Mesendoderm (in vitro differentiated cells): Measurements from ENCODE around the gene BCKDK.

Source experiments
- DNase-seq: peaks from one replicate; pipeline ENCODE4 v3.0.0; 2013
- H2AK5ac ChIP-seq: 2 replicates; pipeline ENCODE4 v1.6.1; 2013; ENCODE audit warnings: low read length, inconsistent platforms
- H2BK120ac ChIP-seq: 2 replicates; pipeline ENCODE4 v1.6.1; 2013; ENCODE audit warnings: low read depth, mild to moderate bottlenecking, low read length, moderate library complexity, mixed read lengths
- H2BK15ac ChIP-seq: replicated peaks from 2 replicates; pipeline ENCODE4 v1.6.1; 2013; ENCODE audit warnings: low read depth, mild to moderate bottlenecking, moderate library complexity
- H2BK5ac ChIP-seq: 2 replicates; pipeline ENCODE4 v1.6.1; 2013; ENCODE audit warnings: low read length, inconsistent platforms
- H3K18ac ChIP-seq: 2 replicates; pipeline ENCODE4 v1.6.1; 2013; ENCODE audit warnings: mild to moderate bottlenecking, low read length, mixed read lengths
- H3K23ac ChIP-seq: one replicate; pipeline ENCODE4 v1.6.1; 2013; ENCODE audit warnings: low read length
- H3K27ac ChIP-seq: 2 replicates; pipeline ENCODE4 v1.5.1; 2013; ENCODE audit warnings: low read depth, mild to moderate bottlenecking, inconsistent platforms, low read length, moderate library complexity
- H3K27me3 ChIP-seq: 2 replicates; pipeline ENCODE4 v1.6.1; 2013; ENCODE audit warnings: low read length, control low read depth, mild to moderate bottlenecking, inconsistent platforms; ENCODE audit not compliant: insufficient read depth, poor library complexity
- H3K36me3 ChIP-seq: 2 replicates; pipeline ENCODE4 v1.6.1; 2013; ENCODE audit warnings: low read length, inconsistent platforms; ENCODE audit not compliant: control insufficient read depth, insufficient read depth
- H3K4ac ChIP-seq: one replicate; pipeline ENCODE4 v1.6.1; 2013; ENCODE audit warnings: low read depth, mild to moderate bottlenecking, low read length, moderate library complexity
- H3K4me1 ChIP-seq: 2 replicates; pipeline ENCODE4 v1.6.1; 2013; ENCODE audit warnings: low read depth, low read length, inconsistent platforms; ENCODE audit not compliant: control insufficient read depth
- H3K4me2 ChIP-seq: 2 replicates; pipeline ENCODE4 v1.6.1; 2013; ENCODE audit warnings: low read length
- H3K4me3 ChIP-seq: 2 replicates; pipeline ENCODE4 v1.5.1; 2013; ENCODE audit warnings: mild to moderate bottlenecking, low read length
- H3K56ac ChIP-seq: one replicate; pipeline ENCODE4 v1.6.1; 2013; ENCODE audit warnings: low read length
- H3K79me1 ChIP-seq: 2 replicates; pipeline ENCODE4 v1.6.1; 2013; ENCODE audit warnings: low read length, inconsistent platforms
- H3K79me2 ChIP-seq: 2 replicates; pipeline ENCODE4 v1.6.1; 2013; ENCODE audit warnings: mild to moderate bottlenecking, low read length; ENCODE audit not compliant: control insufficient read depth, insufficient read depth
- H3K9ac ChIP-seq: 2 replicates; pipeline ENCODE4 v1.6.1; 2013; ENCODE audit warnings: low read length, inconsistent platforms
- H4K5ac ChIP-seq: one replicate; pipeline ENCODE4 v1.6.1; 2013; ENCODE audit warnings: low read length
- H4K8ac ChIP-seq: one replicate; pipeline ENCODE4 v1.6.1; 2013; ENCODE audit warnings: low read depth, mild to moderate bottlenecking, control low read depth, low read length, moderate library complexity
- WGBS: extraction: QIAGEN DNeasy Blood & Tissue Kit; methylation state at CpG from one replicate; pipeline ENCODE4 v1.1.7; 2013; ENCODE audit warnings: low lambda C conversion rate, missing lambda C conversion rate; ENCODE audit not compliant: insufficient coverage; ENCODE audit errors: extremely low coverage; 5-methylcytosine and 5-hydroxymethylcytosine counted together

BCKDK gene

GRCh38 chr16:31073970-31074813 is 34.0 kb upstream of the BCKDK start, which contains the start of the genes ZNF646 and ZNF668:
Gene ZNF646, plus strand, starts transcription at chr16:31074422. Its CDS starts 1,903 bp downstream, at chr16:31076325.
Gene ZNF668, minus strand, starts transcription at chr16:31074240. Its CDS starts 9,781 bp downstream, at chr16:31064459.
- WGBS: no CpG with 5 or more reads among the region's 48 CpGs

GRCh38 chr16:31074814-31075183 is 33.4 kb upstream of the BCKDK start:
- Histone ChIP-seq H3K9ac (peak overlapping the region; percentile 97), H3K27me3 (no peaks in the 10 kb centered on the region), H2AK5ac (no peak overlapping the region), H3K27ac (no peak overlapping the region), H3K4me2 (peak overlapping the region; percentile 98), H2BK120ac (no peak overlapping the region), H3K4me3 (peak overlapping the region; percentile 89), H2BK5ac (peak overlapping the region; percentile 57), H3K23ac (no peak overlapping the region), H2BK15ac (no peak overlapping the region), H4K8ac (no peak overlapping the region), H3K79me1 (peaks cover 17% of the 10 kb centered on the region), H3K18ac (no peak overlapping the region), H4K5ac (no peak overlapping the region), H3K4ac (no peak overlapping the region), H3K36me3 (no peaks in the 10 kb centered on the region), H3K79me2 (peaks cover 24% of the 10 kb centered on the region), H3K56ac (peak overlapping the region; percentile 98), H3K4me1 (peaks cover 3% of the 10 kb centered on the region)
- no CpG with 5 or more reads among the region's 7 CpGs for WGBS
- no peak for DNase-seq

More at GRCh38 chr16:31073970-31074813, 34.0 kb upstream of the BCKDK start, which contains the start of the genes ZNF646 and ZNF668:
- H3K23ac ChIP-seq: no peak within 1 kb of the TSS
- H3K9ac ChIP-seq: peak within 1 kb of the TSS; percentile 97
- H4K8ac ChIP-seq: no peak within 1 kb of the TSS
- peak within 1 kb of the TSS; percentile 99 for H3K56ac ChIP-seq
- peaks cover 26% of the 10 kb centered on the region for H3K79me2 ChIP-seq
- H3K18ac ChIP-seq: peak within 1 kb of the TSS; percentile 90
- H3K27ac ChIP-seq: peak within 1 kb of the TSS; percentile 95
- no peaks in the 10 kb centered on the region for H3K27me3 ChIP-seq
- no peaks in the 10 kb centered on the region for H3K36me3 ChIP-seq
- DNase-seq: peak; percentile 100
- H3K4me2 ChIP-seq: peak within 1 kb of the TSS; percentile 98
- no peak within 1 kb of the TSS for H4K5ac ChIP-seq
- H2BK15ac ChIP-seq: no peak within 1 kb of the TSS
- no peak within 1 kb of the TSS for H2AK5ac ChIP-seq
- peak within 1 kb of the TSS; percentile 89 for H3K4me3 ChIP-seq
- H3K4me1 ChIP-seq: peaks cover 3% of the 10 kb centered on the region
- H2BK120ac ChIP-seq: peak within 1 kb of the TSS; percentile 52
- H3K4ac ChIP-seq: peak within 1 kb of the TSS; percentile 73
- peak within 1 kb of the TSS; percentile 82 for H2BK5ac ChIP-seq
- peaks cover 18% of the 10 kb centered on the region for H3K79me1 ChIP-seq

GRCh38 chr16:31076319-31076718 is 31.9 kb upstream of the BCKDK start:
- Histone ChIP-seq H3K79me2 (peaks cover 24% of the 10 kb centered on the region), H2BK120ac (no peak overlapping the region), H4K8ac (no peak overlapping the region), H2BK5ac (no peak overlapping the region), H3K27ac (no peak overlapping the region), H3K56ac (no peak overlapping the region), H4K5ac (no peak overlapping the region), H2BK15ac (no peak overlapping the region), H3K27me3 (no peaks in the 10 kb centered on the region), H3K23ac (no peak overlapping the region), H3K4me3 (no peak overlapping the region), H3K9ac (no peak overlapping the region), H3K4me2 (no peak overlapping the region), H3K4ac (no peak overlapping the region), H2AK5ac (no peak overlapping the region), H3K36me3 (no peaks in the 10 kb centered on the region), H3K79me1 (peaks cover 19% of the 10 kb centered on the region), H3K18ac (no peak overlapping the region), H3K4me1 (peaks cover 3% of the 10 kb centered on the region)
- no CpG with 5 or more reads among the region's 16 CpGs for WGBS
- DNase-seq: no peak

GRCh38 chr16:31077024-31077423 is 31.2 kb upstream of the BCKDK start:
- Histone ChIP-seq H3K23ac (no peak overlapping the region), H2BK15ac (no peak overlapping the region), H3K4ac (no peak overlapping the region), H3K9ac (no peak overlapping the region), H4K5ac (no peak overlapping the region), H3K79me2 (peaks cover 17% of the 10 kb centered on the region), H2AK5ac (no peak overlapping the region), H3K4me2 (no peak overlapping the region), H3K36me3 (no peaks in the 10 kb centered on the region), H3K4me1 (peaks cover 1% of the 10 kb centered on the region), H4K8ac (no peak overlapping the region), H3K27me3 (no peaks in the 10 kb centered on the region), H2BK120ac (no peak overlapping the region), H3K56ac (no peak overlapping the region), H3K27ac (no peak overlapping the region), H3K18ac (no peak overlapping the region), H3K79me1 (peaks cover 17% of the 10 kb centered on the region), H3K4me3 (no peak overlapping the region), H2BK5ac (no peak overlapping the region)
- WGBS: no CpG with 5 or more reads among the region's 13 CpGs
- no peak for DNase-seq

- Histone ChIP-seq H3K79me1 (peaks cover 14% of the 10 kb centered on the region), H2BK120ac (no peak overlapping the region), H3K27ac (no peak overlapping the region), H4K8ac (no peak overlapping the region), H3K4me2 (no peak overlapping the region), H3K4ac (no peak overlapping the region), H3K56ac (no peak overlapping the region), H3K27me3 (no peaks in the 10 kb centered on the region), H3K9ac (no peak overlapping the region), H3K36me3 (no peaks in the 10 kb centered on the region), H2BK5ac (no peak overlapping the region), H3K79me2 (peaks cover 9% of the 10 kb centered on the region), H3K4me3 (no peak overlapping the region), H3K18ac (no peak overlapping the region), H3K23ac (no peak overlapping the region), H3K4me1 (no peaks in the 10 kb centered on the region), H2AK5ac (no peak overlapping the region), H4K5ac (no peak overlapping the region), H2BK15ac (no peak overlapping the region)
- no peak for DNase-seq
- WGBS: no CpG with 5 or more reads among the region's 30 CpGs
These were observed 30.4 kb upstream of the BCKDK start for GRCh38 chr16:31077592-31078396.
